AG10803 (cell line): ENCODE results near the gene CPTP.

Experiments used
- DNase-seq: peaks from one replicate; pipeline ENCODE4 v3.0.0; 2010; ENCODE audit warnings: low read depth
- H3K4me3 ChIP-seq: 2 replicates; pipeline ENCODE4 v1.5.1; 2011; ENCODE audit warnings: mild to moderate bottlenecking, low read length, control low read depth
- TF ChIP-seq, protein P1 (sequence below): conservative IDR thresholded peaks from 2 replicates; pipeline ENCODE4 v1.5.1; 2011; ENCODE audit warnings: mild to moderate bottlenecking, low read length, control low read depth, inconsistent platforms

CPTP gene

DNA sequence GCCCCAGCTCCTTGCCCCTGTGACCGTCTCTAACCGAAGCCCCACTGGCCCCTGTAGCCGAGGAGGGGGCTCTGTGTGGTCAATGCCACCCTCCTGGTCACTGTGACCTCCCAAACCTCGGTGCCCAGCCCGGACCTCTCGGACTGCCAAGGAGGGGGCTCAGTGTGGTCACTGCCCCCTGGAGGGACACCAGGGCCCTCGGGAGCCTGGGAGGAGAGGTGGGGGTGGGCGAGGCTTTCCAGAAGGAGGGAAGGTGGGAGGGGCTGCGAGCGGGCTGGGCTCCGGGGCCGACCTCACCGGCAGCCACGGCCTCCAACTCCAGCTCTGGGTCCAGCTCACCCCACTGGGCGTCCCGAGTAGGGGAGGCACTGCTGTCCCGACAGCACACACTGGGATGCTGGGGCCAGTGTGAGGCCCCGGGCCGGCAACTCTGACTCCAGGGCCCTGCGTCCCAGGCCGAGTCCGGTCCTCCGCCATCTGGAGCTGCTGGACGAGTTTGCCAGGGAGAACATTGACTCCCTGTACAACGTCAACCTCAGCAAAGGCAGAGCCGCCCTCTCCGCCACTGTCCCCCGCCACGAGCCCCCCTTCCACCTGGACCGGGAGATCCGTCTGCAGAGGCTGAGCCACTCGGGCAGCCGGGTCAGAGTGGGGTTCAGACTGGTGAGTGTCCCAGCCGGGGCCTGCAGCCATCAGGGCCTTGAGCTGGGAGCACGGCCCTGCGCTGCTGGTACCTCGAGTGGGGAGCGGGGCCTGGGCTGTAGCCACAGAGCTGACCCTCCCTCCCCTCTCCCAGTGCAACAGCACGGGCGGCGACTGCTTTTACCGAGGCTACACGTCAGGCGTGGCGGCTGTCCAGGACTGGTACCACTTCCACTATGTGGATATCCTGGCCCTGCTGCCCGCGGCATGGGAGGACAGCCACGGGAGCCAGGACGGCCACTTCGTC lies 38.0 kb upstream of the CPTP start:
- TF ChIP-seq, protein P1, sequence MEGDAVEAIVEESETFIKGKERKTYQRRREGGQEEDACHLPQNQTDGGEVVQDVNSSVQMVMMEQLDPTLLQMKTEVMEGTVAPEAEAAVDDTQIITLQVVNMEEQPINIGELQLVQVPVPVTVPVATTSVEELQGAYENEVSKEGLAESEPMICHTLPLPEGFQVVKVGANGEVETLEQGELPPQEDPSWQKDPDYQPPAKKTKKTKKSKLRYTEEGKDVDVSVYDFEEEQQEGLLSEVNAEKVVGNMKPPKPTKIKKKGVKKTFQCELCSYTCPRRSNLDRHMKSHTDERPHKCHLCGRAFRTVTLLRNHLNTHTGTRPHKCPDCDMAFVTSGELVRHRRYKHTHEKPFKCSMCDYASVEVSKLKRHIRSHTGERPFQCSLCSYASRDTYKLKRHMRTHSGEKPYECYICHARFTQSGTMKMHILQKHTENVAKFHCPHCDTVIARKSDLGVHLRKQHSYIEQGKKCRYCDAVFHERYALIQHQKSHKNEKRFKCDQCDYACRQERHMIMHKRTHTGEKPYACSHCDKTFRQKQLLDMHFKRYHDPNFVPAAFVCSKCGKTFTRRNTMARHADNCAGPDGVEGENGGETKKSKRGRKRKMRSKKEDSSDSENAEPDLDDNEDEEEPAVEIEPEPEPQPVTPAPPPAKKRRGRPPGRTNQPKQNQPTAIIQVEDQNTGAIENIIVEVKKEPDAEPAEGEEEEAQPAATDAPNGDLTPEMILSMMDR: no peak
- no peak overlapping the region for H3K4me3 ChIP-seq
- DNase-seq: no peak

DNA sequence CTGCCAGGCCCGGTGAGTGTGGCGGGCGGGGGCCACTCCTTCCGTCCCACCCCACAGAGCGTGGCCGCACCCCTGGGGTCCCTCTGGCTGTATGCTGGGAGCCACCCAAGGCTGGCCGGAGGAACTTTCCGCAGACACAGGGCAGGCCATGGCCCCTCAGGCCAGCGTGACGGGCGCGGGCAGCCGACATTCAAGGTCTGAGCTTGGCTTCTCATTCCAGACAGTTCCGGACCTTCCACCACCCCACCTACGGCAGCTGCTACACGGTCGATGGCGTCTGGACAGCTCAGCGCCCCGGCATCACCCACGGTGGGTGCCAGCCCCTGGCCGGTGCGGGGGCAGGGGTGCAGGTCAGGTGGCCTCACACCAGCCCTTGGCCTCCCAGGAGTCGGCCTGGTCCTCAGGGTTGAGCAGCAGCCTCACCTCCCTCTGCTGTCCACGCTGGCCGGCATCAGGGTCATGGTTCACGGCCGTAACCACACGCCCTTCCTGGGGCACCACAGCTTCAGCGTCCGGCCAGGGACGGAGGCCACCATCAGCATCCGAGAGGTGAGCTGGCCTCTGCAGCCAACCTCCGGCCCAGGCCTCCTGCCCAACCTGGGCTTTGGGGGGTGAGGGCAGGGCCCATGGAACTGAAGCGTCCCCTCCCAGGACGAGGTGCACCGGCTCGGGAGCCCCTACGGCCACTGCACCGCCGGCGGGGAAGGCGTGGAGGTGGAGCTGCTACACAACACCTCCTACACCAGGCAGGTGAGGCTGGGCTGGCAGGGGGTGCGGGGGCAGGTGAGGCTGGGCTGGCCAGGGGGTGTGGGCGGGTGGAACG lies 37.1 kb upstream of the CPTP start:
- TF ChIP-seq, protein P1: no peak
- H3K4me3 ChIP-seq: no peak overlapping the region
- no peak for DNase-seq

DNA sequence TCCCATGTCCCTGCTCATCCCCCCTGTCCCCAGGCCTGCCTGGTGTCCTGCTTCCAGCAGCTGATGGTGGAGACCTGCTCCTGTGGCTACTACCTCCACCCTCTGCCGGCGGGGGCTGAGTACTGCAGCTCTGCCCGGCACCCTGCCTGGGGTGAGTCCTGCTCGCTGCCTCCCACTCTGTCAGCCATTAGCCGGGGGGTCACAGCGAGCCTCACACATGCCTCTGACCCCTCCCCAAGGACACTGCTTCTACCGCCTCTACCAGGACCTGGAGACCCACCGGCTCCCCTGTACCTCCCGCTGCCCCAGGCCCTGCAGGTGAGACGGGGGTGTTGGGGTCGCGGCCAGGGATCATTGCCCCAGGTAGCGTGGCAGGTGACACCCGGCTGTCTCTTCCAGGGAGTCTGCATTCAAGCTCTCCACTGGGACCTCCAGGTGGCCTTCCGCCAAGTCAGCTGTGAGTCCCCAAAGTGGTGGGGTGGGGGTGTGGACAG lies 34.3 kb upstream of the CPTP start:
- no peak overlapping the region for H3K4me3 ChIP-seq
- DNase-seq: peak; percentile 51
- TF ChIP-seq, protein P1: peak; percentile 67

DNA sequence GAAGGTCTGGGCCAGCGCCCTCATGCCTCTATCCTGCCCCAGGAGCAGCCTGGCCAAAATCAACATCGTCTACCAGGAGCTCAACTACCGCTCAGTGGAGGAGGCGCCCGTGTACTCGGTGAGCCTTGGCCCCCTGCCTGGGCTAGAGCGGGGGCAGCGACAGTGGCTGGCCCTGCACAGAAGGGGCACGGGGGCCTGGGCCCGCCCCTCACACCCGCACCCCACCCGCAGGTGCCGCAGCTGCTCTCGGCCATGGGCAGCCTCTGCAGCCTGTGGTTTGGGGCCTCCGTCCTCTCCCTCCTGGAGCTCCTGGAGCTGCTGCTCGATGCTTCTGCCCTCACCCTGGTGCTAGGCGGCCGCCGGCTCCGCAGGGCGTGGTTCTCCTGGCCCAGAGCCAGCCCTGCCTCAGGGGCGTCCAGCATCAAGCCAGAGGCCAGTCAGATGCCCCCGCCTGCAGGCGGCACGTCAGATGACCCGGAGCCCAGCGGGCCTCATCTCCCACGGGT lies 33.5 kb upstream of the CPTP start:
- no peak for DNase-seq
- H3K4me3 ChIP-seq: no peak overlapping the region
- TF ChIP-seq, protein P1: no peak

DNA sequence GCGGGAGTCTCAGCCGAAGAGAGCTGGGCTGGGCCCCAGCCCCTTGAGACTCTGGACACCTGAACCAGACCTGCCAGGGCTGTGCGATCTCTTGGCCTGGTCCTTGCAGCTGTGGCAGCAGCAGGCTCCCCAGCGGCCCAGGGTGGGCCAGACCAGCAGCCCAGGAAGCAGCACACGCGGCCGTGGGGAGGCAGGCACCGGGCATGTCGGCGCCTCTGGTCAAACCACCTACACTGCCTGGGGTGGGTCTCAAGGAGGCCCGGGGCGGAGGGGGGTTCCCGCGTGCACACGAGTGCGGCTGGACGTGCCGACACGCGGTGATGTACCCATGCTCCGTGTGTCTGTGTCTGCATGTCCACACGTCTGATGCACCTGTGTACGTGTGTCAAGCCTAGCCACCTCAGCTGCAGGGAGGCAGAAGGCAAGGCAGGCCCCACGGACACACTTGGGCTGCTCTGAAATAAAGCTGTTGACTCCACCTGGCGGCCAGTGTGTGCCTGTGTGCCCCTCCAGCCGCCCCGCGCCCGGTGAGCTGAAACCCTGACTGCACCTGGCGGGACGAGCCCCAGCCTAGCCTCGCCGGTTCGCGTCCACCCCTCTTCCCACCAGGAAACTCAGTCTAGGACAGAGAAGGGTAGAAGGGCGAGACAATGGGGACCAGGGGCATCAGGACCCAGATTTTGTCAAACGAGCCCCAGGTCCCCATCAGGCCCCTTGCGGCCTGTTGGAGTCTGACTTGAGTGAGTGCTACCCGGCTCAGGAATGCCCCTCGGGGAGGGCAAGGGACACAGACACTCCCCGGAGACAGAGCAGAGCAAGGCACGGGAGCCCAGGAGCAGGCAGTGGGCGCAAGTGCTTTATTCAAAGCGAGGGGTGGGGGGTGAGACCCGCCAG lies 32.8 kb upstream of the CPTP start:
- H3K4me3 ChIP-seq: no peak overlapping the region
- TF ChIP-seq, protein P1: peak; percentile 50
- DNase-seq: peak; percentile 53

DNA sequence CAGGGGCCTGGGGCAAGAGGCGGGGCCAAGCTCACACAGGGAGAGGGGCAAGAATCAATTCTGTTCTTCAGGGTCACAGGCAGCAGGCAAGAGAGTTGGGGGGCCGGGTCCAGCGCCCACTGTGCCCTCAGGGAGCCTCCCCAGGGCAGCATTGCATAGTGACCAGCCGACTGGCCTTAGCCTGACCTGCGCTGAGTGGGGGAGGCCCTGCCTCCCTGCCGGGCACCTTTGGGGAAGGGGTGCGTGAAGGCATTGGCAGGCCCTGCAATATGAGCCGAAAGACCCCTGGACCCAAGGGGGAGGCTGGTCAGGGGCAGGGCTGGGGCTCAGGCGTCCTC lies 32.2 kb upstream of the CPTP start:
- no peak overlapping the region for H3K4me3 ChIP-seq
- no peak for DNase-seq
- TF ChIP-seq, protein P1: no peak
